Liver (tissue), 9 donors: ENCODE measurements around the gene NR2E1. TPM values are rescaled to one million over a fixed set of nuclear protein-coding genes. Genes with fewer than 3 reads are reported as not detected.

Experiments used
- DNase-seq: peaks from one replicate; pipeline ENCODE4 v3.0.0-alpha.2; 2017; ENCODE audit warnings: low spot score
- H3K27ac ChIP-seq, 2 donors: one replicate each; pipeline ENCODE4 v1.7.0; 2013; ENCODE audit warnings: inconsistent platforms in 2 of 2, low read length in 2 of 2, control low read depth in 1 of 2, low read depth in 1 of 2, mild to moderate bottlenecking in 1 of 2
- H3K27me3 ChIP-seq, 4 donors: one replicate each; pipeline versions ENCODE4 v1.6.1 to v1.7.0; 2013; ENCODE audit warnings: low read length in 3 of 4, inconsistent platforms in 1 of 4, mild to moderate bottlenecking in 1 of 4, moderate library complexity in 1 of 4; ENCODE audit not compliant: control insufficient read depth in 4 of 4, insufficient read depth in 4 of 4
- H3K36me3 ChIP-seq, 4 donors: one replicate each; pipeline versions ENCODE4 v1.6.1 to v1.7.0; 2013; ENCODE audit warnings: low read length in 3 of 4, mild to moderate bottlenecking in 3 of 4, low read depth in 1 of 4, moderate library complexity in 1 of 4; ENCODE audit not compliant: control insufficient read depth in 4 of 4, insufficient read depth in 3 of 4
- H3K4me1 ChIP-seq, 4 donors: one replicate each; pipeline versions ENCODE4 v1.6.1 to v1.7.0; 2013; ENCODE audit warnings: low read length in 3 of 4, mild to moderate bottlenecking in 3 of 4, moderate library complexity in 1 of 4; ENCODE audit not compliant: control insufficient read depth in 4 of 4, insufficient read depth in 4 of 4
- H3K4me3 ChIP-seq, 3 donors: one replicate each; pipeline versions ENCODE4 v1.6.1 to v1.7.0; 2013; ENCODE audit warnings: low read length in 3 of 3, control low read depth in 1 of 3, low read depth in 1 of 3, mild to moderate bottlenecking in 1 of 3
- H3K9ac ChIP-seq, 2 donors: one replicate each; pipeline ENCODE4 v1.7.0; 2013; ENCODE audit warnings: low read length in 2 of 2, mild to moderate bottlenecking in 2 of 2, moderate library complexity in 2 of 2, control low read depth in 1 of 2, low read depth in 1 of 2
- H3K9me3 ChIP-seq, 4 donors: one replicate each; pipeline versions ENCODE4 v1.6.1 to v1.7.0; 2013; ENCODE audit warnings: low read length in 3 of 4; ENCODE audit not compliant: control insufficient read depth in 4 of 4
- EGR1 ChIP-seq, 2 donors: IDR thresholded peaks; 2 replicates each; pipeline ENCODE4 v1.6.1; 2016 to 2018; ENCODE audit warnings: antibody characterized with exemption in 2 of 2, low read depth in 2 of 2
- FOXA1 ChIP-seq: IDR thresholded peaks from 2 replicates; pipeline ENCODE4 v1.6.1; 2016; ENCODE audit warnings: antibody characterized with exemption
- FOXA2 ChIP-seq: IDR thresholded peaks from 2 replicates; pipeline ENCODE4 v1.6.1; 2016; ENCODE audit warnings: antibody characterized with exemption
- GABPA ChIP-seq, 2 donors: IDR thresholded peaks in 1 of 2; conservative IDR thresholded peaks in 1 of 2; 2 replicates each; pipeline ENCODE4 v1.6.1; 2016; ENCODE audit warnings: antibody characterized with exemption in 2 of 2, mild to moderate bottlenecking in 1 of 2, moderate library complexity in 1 of 2
- HNF4A ChIP-seq, 2 donors: conservative IDR thresholded peaks; 2 replicates each; pipeline ENCODE4 v1.6.1; 2016; ENCODE audit warnings: antibody characterized with exemption in 2 of 2, mild to moderate bottlenecking in 2 of 2
- HNF4G ChIP-seq: IDR thresholded peaks from 2 replicates; pipeline ENCODE4 v1.6.1; 2016; ENCODE audit warnings: antibody characterized with exemption
- JUND ChIP-seq, 2 donors: IDR thresholded peaks; 2 replicates each; pipeline ENCODE4 v1.6.1; 2016; ENCODE audit warnings: antibody characterized with exemption in 2 of 2
- NR2F2 ChIP-seq: IDR thresholded peaks from 2 replicates; pipeline ENCODE4 v1.6.1; 2016; ENCODE audit warnings: antibody characterized with exemption
- RAD21 ChIP-seq, 2 donors: IDR thresholded peaks; 2 replicates each; pipeline ENCODE4 v1.6.1; 2016; ENCODE audit warnings: antibody characterized with exemption in 2 of 2, mild to moderate bottlenecking in 2 of 2
- RXRA ChIP-seq, 2 donors: IDR thresholded peaks; 2 replicates each; pipeline ENCODE4 v1.6.1; 2017 to 2018; ENCODE audit warnings: antibody characterized with exemption in 2 of 2, mild to moderate bottlenecking in 1 of 2
- SP1 ChIP-seq: IDR thresholded peaks from 2 replicates; pipeline ENCODE4 v1.6.1; 2018; ENCODE audit warnings: antibody characterized with exemption, mild to moderate bottlenecking
- TAF1 ChIP-seq: conservative IDR thresholded peaks from 2 replicates; pipeline ENCODE4 v1.6.1; 2016; ENCODE audit warnings: antibody characterized with exemption, mild to moderate bottlenecking
- YY1 ChIP-seq: IDR thresholded peaks from 2 replicates; pipeline ENCODE4 v1.6.1; 2016; ENCODE audit warnings: antibody characterized with exemption, mild to moderate bottlenecking
- WGBS: extraction: QIAGEN DNeasy Blood & Tissue Kit; methylation state at CpG from one replicate; pipeline ENCODE4 v1.1.7; 2013; 5-methylcytosine and 5-hydroxymethylcytosine counted together
- polyA plus RNA-seq, 2 donors: library from polyadenylated mRNA; stranded (reverse) in 1 of 2; unstranded in 1 of 2; fragments of 200-250 nt in 1 of 2; fragments of >200 nt in 1 of 2; fragmentation: Nextera tagmentation in 1 of 2; extraction: Ambion mirVana in 1 of 2; gene quantifications; one replicate each; pipeline versions ENCODE4 v1.2.1 to v1.2.3, GENCODE V29; 2013 to 2015
- total RNA-seq, 2 donors: library from RNA; depleted of rRNA; stranded (reverse); fragments of >200 nt; gene quantifications; one replicate each; pipeline ENCODE4 v1.2.3, GENCODE V29; 2014
- TF ChIP-seq, protein P1 (sequence below): IDR thresholded peaks from 2 replicates; pipeline ENCODE4 v1.6.1; 2016; ENCODE audit warnings: antibody characterized with exemption
- TF ChIP-seq, protein P2 (sequence below): fragments of 150-350 bp; IDR thresholded peaks from 2 replicates; pipeline ENCODE4 v1.5.1; 2017; ENCODE audit warnings: improper control_type of control experiment, low read depth, low read length; ENCODE audit not compliant: missing input control
- TF ChIP-seq, protein P3 (sequence below): IDR thresholded peaks from 2 replicates; pipeline ENCODE4 v1.6.1; 2016; ENCODE audit warnings: antibody characterized with exemption, mild to moderate bottlenecking
- TF ChIP-seq, protein P4 (sequence below): IDR thresholded peaks from 2 replicates; pipeline ENCODE4 v1.6.1; 2016; ENCODE audit warnings: antibody characterized with exemption
- TF ChIP-seq, protein P5 (sequence below): IDR thresholded peaks from 2 replicates; pipeline ENCODE4 v1.6.1; 2016; ENCODE audit warnings: antibody characterized with exemption
- donor health status: healthy.
- donor health status: healthy.
- donor health status: healthy.
- donor health status: healthy.
- donor health status: healthy.

The NR2E1 gene
- total and polyA plus RNA-seq, 4 donors = not detected

DNA sequence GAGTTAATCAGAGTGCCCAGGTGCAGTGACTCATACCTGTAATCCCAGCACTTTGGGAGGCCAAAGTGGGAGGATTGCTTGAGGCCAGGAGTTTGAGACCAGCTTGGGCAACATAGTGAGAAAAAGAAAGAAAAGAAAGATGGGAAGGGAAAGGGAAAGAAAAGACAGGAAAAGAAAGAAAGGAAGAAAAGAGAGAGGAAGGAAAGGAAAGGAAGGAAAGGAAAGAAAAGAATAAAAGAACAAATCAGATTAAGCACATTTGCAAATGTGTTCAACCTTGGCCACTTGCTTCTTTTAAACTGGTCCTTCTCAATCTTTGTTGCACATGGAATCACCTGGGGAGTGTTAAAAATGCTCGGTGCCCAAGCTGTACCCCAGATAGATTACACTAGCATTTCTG, 28.0 kb downstream of the NR2E1 start:
- peaks cover 0 to 2% (median 0%) of the 10 kb centered on the region in 4 donors for H3K4me1 ChIP-seq
- DNase-seq = no peak
- H3K9ac ChIP-seq = no peak overlapping the region
- H3K4me3 ChIP-seq = no peak overlapping the region
- no peaks in the 10 kb centered on the region for H3K36me3 ChIP-seq
- WGBS = 88% methylated on average over 1 of the region's 1 CpG
- H3K9me3 ChIP-seq = no peaks in the 10 kb centered on the region
- no peaks in the 10 kb centered on the region for H3K27me3 ChIP-seq
- H3K27ac ChIP-seq = no peak overlapping the region
- TF ChIP-seq FOXA1 (no peak), YY1 (no peak), HNF4A (conservative IDR thresholded peaks at IDR 0.05) (no peak), HNF4G (no peak), SP1 (no peak), RAD21 (IDR thresholded peaks at IDR 0.05) (no peak), TAF1 (no peak), JUND (IDR thresholded peaks at IDR 0.05) (no peak), FOXA2 (no peak), GABPA (IDR thresholded peaks at IDR 0.05 in 1 of 2, conservative IDR thresholded peaks at IDR 0.05 in 1 of 2) (no peak), NR2F2 (no peak), RXRA (IDR thresholded peaks at IDR 0.05) (no peak)
- TF ChIP-seq, protein P1, sequence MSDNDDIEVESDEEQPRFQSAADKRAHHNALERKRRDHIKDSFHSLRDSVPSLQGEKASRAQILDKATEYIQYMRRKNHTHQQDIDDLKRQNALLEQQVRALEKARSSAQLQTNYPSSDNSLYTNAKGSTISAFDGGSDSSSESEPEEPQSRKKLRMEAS = no peak
- TF ChIP-seq, protein P2, sequence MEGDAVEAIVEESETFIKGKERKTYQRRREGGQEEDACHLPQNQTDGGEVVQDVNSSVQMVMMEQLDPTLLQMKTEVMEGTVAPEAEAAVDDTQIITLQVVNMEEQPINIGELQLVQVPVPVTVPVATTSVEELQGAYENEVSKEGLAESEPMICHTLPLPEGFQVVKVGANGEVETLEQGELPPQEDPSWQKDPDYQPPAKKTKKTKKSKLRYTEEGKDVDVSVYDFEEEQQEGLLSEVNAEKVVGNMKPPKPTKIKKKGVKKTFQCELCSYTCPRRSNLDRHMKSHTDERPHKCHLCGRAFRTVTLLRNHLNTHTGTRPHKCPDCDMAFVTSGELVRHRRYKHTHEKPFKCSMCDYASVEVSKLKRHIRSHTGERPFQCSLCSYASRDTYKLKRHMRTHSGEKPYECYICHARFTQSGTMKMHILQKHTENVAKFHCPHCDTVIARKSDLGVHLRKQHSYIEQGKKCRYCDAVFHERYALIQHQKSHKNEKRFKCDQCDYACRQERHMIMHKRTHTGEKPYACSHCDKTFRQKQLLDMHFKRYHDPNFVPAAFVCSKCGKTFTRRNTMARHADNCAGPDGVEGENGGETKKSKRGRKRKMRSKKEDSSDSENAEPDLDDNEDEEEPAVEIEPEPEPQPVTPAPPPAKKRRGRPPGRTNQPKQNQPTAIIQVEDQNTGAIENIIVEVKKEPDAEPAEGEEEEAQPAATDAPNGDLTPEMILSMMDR = no peak

DNA sequence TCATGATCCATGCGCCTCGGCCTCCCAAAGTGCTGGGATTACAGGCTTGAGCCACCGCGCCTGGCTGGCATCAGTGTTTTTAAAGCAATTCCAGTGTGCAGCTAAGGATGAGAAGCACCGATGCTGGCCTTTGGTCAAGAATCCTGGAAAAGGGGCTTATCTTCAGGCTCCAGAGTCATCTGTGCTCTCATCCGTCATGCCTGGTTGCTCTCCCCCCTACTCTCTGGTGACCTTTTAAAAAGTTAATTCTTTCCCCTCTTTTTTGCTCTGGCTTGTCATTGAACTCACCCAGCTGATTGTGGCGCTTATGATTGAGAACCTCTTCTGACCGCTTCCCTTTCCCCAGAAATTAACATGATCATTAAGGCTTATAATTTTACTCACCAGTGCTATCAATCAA, 28.7 kb downstream of the NR2E1 start:
- no peak for DNase-seq
- no peaks in the 10 kb centered on the region for H3K36me3 ChIP-seq
- H3K4me3 ChIP-seq = no peak overlapping the region
- 87% methylated on average over 8 of the region's 8 CpGs for WGBS
- TF ChIP-seq FOXA2 = no peak
- no peak overlapping the region for H3K9ac ChIP-seq
- H3K4me1 ChIP-seq = peaks cover 0 to 2% (median 0%) of the 10 kb centered on the region in 4 donors
- H3K27ac ChIP-seq = no peak overlapping the region
- no peaks in the 10 kb centered on the region for H3K27me3 ChIP-seq
- no peaks in the 10 kb centered on the region for H3K9me3 ChIP-seq

DNA sequence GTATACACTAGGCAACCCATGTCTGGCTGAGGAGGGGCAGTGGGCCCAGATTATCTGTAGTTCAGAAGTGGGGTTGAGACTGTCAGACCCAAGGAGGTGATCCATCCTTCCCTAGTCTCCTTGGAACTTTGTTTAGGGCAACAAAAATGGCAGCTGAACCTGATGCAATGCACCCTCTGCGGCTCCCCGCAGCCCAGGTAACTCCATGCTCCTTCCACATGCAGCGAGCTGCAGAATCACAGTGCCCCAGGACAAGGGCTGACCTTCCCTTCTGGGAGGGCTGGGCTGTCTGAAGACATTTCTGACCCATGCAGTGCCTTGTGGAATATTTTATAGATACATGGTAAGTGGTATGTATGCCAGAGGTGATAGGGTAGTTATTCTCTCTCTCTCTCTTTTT, 29.4 kb downstream of the NR2E1 start:
- DNase-seq = no peak
- Histone ChIP-seq H3K36me3 (no peaks in the 10 kb centered on the region), H3K4me1 (peaks cover 0 to 2% (median 0%) of the 10 kb centered on the region in 4 donors), H3K27me3 (no peaks in the 10 kb centered on the region), H3K9me3 (no peaks in the 10 kb centered on the region), H3K9ac (no peak overlapping the region), H3K27ac (no peak overlapping the region), H3K4me3 (no peak overlapping the region)
- 92% methylated on average over 3 of the region's 3 CpGs for WGBS
- TF ChIP-seq, protein P1 = no peak
- no peak for TF ChIP-seq NR2F2
- no peak for TF ChIP-seq RXRA (IDR thresholded peaks at IDR 0.05)
- no peak for TF ChIP-seq HNF4G
- no peak for TF ChIP-seq EGR1 (IDR thresholded peaks at IDR 0.05; ENCODE audit: low read depth in 2 of 2)
- TF ChIP-seq, protein P3, sequence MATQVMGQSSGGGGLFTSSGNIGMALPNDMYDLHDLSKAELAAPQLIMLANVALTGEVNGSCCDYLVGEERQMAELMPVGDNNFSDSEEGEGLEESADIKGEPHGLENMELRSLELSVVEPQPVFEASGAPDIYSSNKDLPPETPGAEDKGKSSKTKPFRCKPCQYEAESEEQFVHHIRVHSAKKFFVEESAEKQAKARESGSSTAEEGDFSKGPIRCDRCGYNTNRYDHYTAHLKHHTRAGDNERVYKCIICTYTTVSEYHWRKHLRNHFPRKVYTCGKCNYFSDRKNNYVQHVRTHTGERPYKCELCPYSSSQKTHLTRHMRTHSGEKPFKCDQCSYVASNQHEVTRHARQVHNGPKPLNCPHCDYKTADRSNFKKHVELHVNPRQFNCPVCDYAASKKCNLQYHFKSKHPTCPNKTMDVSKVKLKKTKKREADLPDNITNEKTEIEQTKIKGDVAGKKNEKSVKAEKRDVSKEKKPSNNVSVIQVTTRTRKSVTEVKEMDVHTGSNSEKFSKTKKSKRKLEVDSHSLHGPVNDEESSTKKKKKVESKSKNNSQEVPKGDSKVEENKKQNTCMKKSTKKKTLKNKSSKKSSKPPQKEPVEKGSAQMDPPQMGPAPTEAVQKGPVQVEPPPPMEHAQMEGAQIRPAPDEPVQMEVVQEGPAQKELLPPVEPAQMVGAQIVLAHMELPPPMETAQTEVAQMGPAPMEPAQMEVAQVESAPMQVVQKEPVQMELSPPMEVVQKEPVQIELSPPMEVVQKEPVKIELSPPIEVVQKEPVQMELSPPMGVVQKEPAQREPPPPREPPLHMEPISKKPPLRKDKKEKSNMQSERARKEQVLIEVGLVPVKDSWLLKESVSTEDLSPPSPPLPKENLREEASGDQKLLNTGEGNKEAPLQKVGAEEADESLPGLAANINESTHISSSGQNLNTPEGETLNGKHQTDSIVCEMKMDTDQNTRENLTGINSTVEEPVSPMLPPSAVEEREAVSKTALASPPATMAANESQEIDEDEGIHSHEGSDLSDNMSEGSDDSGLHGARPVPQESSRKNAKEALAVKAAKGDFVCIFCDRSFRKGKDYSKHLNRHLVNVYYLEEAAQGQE = no peak
- TF ChIP-seq, protein P4, sequence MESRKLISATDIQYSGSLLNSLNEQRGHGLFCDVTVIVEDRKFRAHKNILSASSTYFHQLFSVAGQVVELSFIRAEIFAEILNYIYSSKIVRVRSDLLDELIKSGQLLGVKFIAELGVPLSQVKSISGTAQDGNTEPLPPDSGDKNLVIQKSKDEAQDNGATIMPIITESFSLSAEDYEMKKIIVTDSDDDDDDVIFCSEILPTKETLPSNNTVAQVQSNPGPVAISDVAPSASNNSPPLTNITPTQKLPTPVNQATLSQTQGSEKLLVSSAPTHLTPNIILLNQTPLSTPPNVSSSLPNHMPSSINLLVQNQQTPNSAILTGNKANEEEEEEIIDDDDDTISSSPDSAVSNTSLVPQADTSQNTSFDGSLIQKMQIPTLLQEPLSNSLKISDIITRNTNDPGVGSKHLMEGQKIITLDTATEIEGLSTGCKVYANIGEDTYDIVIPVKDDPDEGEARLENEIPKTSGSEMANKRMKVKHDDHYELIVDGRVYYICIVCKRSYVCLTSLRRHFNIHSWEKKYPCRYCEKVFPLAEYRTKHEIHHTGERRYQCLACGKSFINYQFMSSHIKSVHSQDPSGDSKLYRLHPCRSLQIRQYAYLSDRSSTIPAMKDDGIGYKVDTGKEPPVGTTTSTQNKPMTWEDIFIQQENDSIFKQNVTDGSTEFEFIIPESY = no peak
- TF ChIP-seq, protein P2 = no peak
- no peak for TF ChIP-seq FOXA2
- TF ChIP-seq YY1 = no peak
- no peak for TF ChIP-seq TAF1
- TF ChIP-seq SP1 = no peak
- TF ChIP-seq HNF4A (conservative IDR thresholded peaks at IDR 0.05) = no peak
- TF ChIP-seq, protein P5, sequence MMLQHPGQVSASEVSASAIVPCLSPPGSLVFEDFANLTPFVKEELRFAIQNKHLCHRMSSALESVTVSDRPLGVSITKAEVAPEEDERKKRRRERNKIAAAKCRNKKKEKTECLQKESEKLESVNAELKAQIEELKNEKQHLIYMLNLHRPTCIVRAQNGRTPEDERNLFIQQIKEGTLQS = no peak
- no peak for TF ChIP-seq RAD21 (IDR thresholded peaks at IDR 0.05)
